ENCODE data around the gene TRIM40.

Gene TRIM40

GRCh38 chr6:30150671-30151395, 14.9 kb downstream of the TRIM40 start:
- no peak for DNase-seq

- DNase-seq: no peak
These were observed 15.6 kb downstream of the TRIM40 start for GRCh38 chr6:30151580-30151979.

- no peak for DNase-seq
These were observed 16.2 kb downstream of the TRIM40 start for GRCh38 chr6:30152016-30152673.

GRCh38 chr6:30152910-30153610, 17.1 kb downstream of the TRIM40 start:
- DNase-seq: no peak

DNA sequence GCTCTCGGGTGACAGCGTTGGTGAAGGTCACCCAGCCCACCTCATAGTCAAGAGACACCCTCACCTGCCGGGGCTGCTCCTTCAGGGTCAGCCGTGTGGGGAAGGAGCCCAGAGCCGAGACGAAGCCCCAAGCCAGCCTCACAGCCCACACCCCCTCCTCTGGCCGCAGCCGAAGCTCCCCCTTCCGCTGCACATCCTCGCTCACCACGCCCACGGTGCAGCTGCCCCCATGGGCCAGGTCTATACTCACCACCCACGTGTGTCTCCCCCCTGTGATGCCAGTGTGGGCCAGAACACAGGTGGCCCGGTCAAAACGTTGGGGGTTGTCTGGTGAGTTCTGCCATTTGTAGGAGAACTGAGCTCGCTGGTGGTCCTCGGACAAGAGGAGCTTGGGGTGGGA, 18.1 kb downstream of the TRIM40 start:
- DNase-seq: no peak

GRCh38 chr6:30154709-30155519, 19.0 kb downstream of the TRIM40 start:
- DNase-seq: no peak

- no peak for DNase-seq
These were observed 19.8 kb downstream of the TRIM40 start for GRCh38 chr6:30155520-30156261.

GRCh38 chr6:30156262-30156599, 20.3 kb downstream of the TRIM40 start:
- DNase-seq: no peak

- DNase-seq: no peak
These were observed 20.8 kb downstream of the TRIM40 start for GRCh38 chr6:30156774-30157173.

DNA sequence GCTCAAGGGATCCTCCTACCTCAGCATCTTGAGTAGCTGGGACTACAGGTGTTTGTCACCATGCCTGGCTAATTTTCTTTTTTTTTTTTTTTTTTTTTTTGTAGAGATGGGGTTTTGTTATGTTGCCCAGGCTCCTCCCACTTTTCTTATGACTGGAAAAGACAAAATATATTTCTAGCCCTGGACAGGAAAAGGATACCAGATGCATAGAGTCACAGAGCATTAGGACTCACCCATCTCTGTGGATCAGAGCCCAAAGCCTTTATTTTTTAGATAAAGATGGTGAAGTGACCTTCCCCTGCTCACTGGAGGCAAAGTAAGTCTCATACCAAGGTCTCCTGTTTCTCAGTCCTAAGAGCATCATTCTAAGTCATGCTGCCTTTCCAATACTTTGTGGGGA, 21.6 kb downstream of the TRIM40 start:
- DNase-seq: no peak

DNA sequence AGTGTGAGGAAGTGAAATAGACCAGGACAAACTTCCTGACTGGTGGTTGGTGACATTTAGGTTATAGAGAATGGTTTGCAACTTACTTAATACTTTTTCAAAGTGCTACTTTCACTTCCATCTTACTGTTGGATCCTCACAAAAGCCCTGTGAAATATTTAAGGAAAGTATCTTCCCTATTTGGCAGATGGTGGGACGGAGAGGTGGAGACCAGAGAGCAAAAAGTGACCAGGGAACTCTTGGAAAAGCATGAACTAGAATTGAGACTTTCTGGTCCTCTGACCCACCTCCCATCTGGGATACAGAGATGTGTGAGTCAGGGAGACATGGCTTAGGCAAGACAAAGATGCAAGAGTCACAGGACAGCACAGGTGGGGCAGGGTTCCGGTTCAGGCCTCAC, 22.1 kb downstream of the TRIM40 start:
- no peak for DNase-seq

DNA sequence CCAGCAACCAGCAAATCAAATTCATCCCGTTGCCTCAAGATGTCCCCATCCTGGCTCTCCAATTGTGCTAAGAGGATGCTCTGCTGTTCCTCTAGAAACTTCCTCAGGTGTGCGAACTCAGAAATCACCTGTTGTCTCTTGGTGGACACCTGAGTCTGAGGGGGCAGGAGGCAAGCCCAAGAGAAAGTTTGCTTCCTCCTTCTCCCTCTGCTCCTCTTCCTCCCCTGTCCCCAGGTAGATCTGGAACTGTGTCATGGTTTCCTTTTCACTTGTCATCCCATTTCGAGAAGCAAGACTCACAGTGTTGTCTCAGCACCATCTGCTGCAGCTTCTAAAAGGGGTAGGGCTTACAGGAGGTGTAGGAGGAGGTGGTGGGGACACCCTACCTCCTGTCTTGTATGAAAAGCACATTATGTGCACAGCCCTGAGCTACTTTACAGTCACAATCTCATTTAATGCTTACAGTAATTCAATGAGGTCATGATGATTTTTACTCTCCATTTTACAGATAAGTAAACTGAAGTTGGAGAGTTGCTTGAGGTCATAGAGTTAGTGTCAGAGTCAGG, 22.6 kb downstream of the TRIM40 start:
- DNase-seq: no peak

DNA sequence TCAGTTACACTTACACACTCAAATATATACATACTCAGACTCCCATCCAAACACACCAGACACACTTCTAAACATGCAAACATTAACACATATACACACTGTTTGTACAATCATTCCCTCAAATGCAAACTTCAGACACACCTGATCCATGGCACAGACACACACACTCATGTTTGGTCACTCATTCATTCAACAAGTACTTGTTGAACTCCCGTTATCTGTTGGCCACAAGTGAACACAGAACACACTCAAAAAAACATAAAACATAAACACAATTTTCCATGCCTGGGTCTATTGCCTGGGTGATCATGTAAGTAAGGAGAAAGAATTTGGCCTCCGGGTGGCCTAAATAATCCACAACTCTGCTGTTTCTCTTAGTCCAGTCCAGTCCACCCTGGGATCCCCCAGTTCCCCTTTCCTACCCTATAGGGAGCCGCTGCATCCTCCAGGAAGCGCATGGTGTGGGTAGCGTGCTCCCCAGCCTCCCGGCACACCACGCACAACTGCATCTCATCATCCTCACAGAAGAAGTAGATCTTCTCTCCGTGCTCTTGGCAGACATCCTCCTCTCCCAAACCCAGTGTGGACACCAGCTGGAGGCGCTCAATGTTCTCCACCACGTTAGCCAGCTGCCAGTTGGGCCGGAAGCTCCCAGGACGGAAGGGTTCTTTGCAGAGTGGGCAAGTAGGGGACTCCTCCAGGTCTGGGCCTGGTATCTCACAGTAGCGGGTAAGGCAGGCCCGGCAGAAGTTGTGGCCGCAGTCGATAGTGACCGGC, 24.3 kb downstream of the TRIM40 start:
- DNase-seq: no peak

- DNase-seq: no peak
These were observed 25.0 kb downstream of the TRIM40 start, which contains the start of gene TRIM10 for GRCh38 chr6:30160785-30161531. Gene TRIM10, minus strand, starts transcription at chr6:30161211. Its CDS starts 353 bp downstream, at chr6:30160858.

- no peak for DNase-seq
These were observed 26.5 kb downstream of the TRIM40 start for GRCh38 chr6:30162265-30163089.

- DNase-seq: peak; percentile 68 to 74
These were observed 27.4 kb downstream of the TRIM40 start, which contains the start of gene TRIM15 for GRCh38 chr6:30163090-30163917. Gene TRIM15, plus strand, starts transcription at chr6:30163546. Its CDS starts 139 bp downstream, at chr6:30163685.

DNA sequence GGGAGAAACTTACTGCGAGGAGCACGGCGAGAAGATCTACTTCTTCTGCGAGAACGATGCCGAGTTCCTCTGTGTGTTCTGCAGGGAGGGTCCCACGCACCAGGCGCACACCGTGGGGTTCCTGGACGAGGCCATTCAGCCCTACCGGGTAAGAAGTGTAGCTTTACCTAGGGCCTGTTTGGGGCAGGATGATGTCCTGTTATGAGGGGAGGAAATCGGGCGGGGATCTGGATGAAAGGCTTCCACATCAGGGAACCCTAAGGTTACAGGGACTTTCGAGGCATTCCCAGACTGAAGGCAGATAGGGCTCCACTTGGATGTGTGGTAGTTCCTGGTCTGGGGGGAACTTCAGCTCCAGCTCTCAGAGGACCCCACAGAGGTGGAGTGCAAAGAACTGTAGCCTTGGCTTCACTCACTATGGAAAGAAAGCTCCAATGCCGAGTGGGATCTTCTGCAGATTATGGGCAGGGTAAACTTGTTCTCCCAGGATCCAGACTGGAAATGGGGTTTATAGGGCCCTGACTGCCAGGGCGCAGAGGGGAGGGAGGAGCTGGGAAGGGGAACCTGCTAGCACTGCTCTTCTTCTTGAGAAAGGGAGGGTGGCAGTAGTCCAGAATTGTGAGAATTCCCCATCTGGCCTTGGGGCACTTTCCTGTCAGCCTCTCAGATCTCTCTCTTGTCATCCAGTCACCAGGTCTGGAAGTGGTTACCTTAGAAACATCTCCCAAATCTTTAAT, 28.1 kb downstream of the TRIM40 start:
- no peak for DNase-seq

GRCh38 chr6:30164714-30165113, 28.8 kb downstream of the TRIM40 start:
- no peak for DNase-seq

Measured in stimulated activated CD4-positive, alpha-beta T cell treated with anti-CD3 and anti-CD28 coated beads, Interleukin-2, amount 100 ng/mL, for 24 hours (primary cell).